HUES6 (cell line): ENCODE results near the gene ADAMTS6.

Experiments
- H3K27ac ChIP-seq: 2 replicates; pipeline ENCODE4 v1.7.0; 2013; ENCODE audit warnings: low read depth, mild to moderate bottlenecking, low read length, inconsistent platforms
- H3K27me3 ChIP-seq: 2 replicates; pipeline ENCODE4 v1.6.1; 2013; ENCODE audit warnings: low read length; ENCODE audit not compliant: control insufficient read depth, insufficient read depth
- H3K36me3 ChIP-seq: 2 replicates; pipeline ENCODE4 v1.6.1; 2013; ENCODE audit warnings: low read length; ENCODE audit not compliant: control insufficient read depth, insufficient read depth
- H3K4me1 ChIP-seq: 2 replicates; pipeline ENCODE4 v1.6.1; 2013; ENCODE audit warnings: low read length; ENCODE audit not compliant: control insufficient read depth, insufficient read depth
- H3K4me3 ChIP-seq: 2 replicates; pipeline ENCODE4 v1.5.1; 2013; ENCODE audit warnings: low read depth, low read length
- H3K9ac ChIP-seq: one replicate; pipeline ENCODE4 v1.6.1; 2013; ENCODE audit warnings: mild to moderate bottlenecking, low read length
- H3K9me3 ChIP-seq: 2 replicates; pipeline ENCODE4 v1.6.1; 2013; ENCODE audit warnings: low read depth, low read length; ENCODE audit not compliant: control insufficient read depth, insufficient read depth

Gene ADAMTS6

DNA sequence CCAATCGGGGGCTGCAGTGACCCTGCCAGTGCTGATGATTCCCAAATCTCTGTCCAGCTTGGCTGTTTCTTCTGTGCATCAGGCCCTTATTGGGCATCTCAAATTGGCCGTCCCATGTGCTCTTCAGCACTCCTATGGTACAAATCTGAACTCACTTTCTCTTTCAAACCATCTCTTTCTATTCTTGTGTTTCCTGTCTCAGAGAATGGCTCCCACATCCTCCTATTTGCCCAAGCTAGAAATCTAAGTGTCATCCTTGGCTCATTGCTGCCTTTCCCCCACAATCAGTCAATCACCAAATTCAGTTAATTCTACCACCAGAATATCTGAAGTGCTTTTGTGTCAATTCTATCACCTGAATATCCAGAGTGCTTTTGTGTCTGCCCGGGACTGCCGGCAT, 376.4 kb downstream of the ADAMTS6 start:
- no peak overlapping the region for H3K9ac ChIP-seq
- H3K9me3 ChIP-seq: no peaks in the 10 kb centered on the region

DNA sequence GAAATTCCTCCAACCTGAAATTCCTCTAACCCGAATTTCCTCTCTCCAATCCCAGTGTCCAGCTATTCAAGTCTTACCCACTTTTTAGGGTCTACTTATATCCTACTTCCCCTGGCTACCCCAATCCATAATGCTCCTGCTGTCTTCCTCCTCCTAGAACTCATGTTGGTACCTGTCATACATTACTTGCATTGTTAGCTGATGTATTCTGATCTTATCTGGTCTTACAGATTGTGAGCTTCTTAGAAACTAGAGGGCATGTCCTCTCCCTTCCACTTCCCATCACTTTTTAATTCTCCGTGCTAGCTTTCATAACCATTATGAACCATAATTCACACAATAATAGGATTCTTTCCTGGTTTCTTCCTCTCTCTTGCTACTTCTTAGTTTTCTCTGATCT, 376.9 kb downstream of the ADAMTS6 start:
- H3K27ac ChIP-seq: no peak overlapping the region
- no peaks in the 10 kb centered on the region for H3K27me3 ChIP-seq
- H3K36me3 ChIP-seq: no peaks in the 10 kb centered on the region
- H3K9ac ChIP-seq: no peak overlapping the region
- H3K4me3 ChIP-seq: no peak overlapping the region
- H3K4me1 ChIP-seq: peaks cover 16% of the 10 kb centered on the region
- H3K9me3 ChIP-seq: no peaks in the 10 kb centered on the region

More for the DNA sequence above, 376.4 kb downstream of the ADAMTS6 start:
- Histone ChIP-seq H3K27me3 (no peaks in the 10 kb centered on the region), H3K36me3 (no peaks in the 10 kb centered on the region), H3K4me3 (no peak overlapping the region), H3K27ac (no peak overlapping the region), H3K4me1 (peaks cover 16% of the 10 kb centered on the region)

DNA sequence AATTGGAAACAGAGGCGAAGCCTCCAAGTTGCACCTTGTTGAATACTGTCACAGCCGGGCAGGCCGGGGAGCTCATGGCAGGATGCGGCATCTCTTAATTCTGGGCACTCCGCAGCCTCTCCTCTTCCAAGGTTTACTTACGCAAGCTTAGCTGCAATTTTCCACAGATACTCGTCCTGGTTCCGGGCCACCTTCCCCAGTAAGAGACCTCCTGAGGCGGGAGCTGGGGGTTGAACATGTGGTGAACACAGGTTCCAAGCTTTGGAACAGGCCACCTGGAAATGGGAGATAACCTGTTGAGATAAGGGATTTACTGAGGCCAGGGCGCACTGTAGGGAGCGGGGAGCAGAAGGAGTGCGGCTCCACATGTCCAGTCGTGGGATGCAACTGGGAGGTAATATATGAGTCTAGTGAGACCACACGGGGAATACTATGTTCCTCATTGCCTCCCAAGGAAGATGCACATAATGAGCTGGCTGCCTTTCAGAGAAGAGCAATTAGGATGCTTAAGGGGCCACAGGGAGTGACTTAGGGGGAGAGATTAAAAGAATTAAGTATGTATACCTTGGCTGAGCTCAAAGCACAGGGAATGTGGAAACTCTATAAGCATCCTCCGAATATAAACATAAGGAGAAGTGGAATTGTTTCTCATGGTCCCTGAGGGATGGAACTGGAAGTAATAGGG, 377.8 kb downstream of the ADAMTS6 start:
- Histone ChIP-seq H3K4me3 (no peak overlapping the region; the same call in 1 of the 2 replicates), H3K4me1 (peaks cover 16% of the 10 kb centered on the region), H3K9ac (no peak overlapping the region), H3K27ac (peak overlapping the region; percentile 57; the same call in 1 of the 2 replicates), H3K9me3 (no peaks in the 10 kb centered on the region), H3K27me3 (no peaks in the 10 kb centered on the region), H3K36me3 (no peaks in the 10 kb centered on the region)

DNA sequence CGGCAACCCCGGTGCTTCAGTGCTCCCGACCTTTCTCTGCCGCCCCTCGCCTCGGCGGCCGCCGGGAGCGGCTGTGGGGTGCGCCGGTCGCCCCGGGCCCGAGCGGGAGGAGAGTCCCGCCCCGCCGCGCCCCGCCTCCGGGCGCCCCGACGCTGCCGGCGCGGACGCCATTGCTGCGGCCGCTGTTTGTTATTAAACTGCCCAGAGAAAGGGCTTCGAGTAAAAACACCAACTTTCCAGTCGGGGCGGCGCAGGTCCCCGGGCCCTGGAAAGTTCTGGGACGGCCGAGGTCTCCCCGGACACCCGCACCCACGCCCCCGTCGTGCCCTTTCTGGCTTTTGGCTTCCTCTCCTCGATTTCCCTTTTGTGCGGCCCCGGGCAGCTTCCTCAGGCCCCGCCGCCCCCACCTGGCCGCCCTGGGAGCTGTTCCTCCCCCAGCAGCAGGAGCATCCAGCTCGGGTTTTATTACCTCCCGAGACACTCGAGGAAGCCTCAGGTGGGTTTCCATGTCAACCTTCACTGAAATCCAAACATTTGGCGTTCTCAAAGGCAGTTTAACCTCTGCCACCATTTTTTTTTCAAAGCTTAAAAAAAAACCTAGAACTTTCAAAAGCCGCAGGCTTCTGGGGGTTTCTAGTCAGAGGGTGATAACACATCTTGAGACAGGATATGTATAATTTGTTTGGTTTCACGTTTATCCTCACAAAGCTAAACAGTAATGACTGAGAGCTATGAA, 378.6 kb downstream of the ADAMTS6 start:
- H3K27me3 ChIP-seq: no peaks in the 10 kb centered on the region
- H3K27ac ChIP-seq: peak overlapping the region; percentile 57; the same call in 1 of the 2 replicates
- H3K9me3 ChIP-seq: no peaks in the 10 kb centered on the region
- peaks cover 16% of the 10 kb centered on the region for H3K4me1 ChIP-seq
- peak overlapping the region; percentile 52 for H3K4me3 ChIP-seq
- H3K9ac ChIP-seq: peak overlapping the region; percentile 45
- no peaks in the 10 kb centered on the region for H3K36me3 ChIP-seq

DNA sequence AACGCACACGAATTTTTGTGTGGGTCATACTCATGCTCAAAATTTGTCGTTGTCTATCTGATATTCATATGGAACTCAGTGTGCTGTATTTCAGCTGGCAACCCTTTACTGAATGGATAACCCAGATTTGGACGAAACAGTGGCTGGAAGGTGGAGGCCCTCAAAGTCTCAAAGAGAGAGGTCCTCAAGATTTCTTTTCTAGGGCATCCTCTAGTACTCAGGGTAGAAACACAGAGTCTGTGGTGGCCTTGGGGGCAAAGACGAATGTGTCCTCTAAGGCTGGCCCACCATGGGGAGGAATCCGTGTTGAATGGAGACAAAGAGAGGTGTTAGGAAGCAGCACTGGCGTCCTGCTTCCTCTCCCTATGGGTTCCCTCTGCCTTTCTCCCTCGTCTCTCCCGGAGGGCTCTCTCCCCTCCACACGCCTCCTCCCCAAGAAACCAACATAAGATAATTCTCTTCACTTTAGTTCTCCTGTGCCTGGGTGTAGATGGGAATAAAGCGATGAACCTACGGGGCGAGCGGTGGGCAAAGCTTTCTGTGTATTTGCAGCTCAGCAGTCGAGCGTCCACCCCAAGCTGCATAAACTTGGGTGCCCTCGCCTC, 379.2 kb downstream of the ADAMTS6 start:
- Histone ChIP-seq H3K4me1 (peaks cover 16% of the 10 kb centered on the region), H3K27ac (no peak overlapping the region), H3K9me3 (no peaks in the 10 kb centered on the region), H3K9ac (peak overlapping the region; percentile 45), H3K27me3 (no peaks in the 10 kb centered on the region), H3K4me3 (peak overlapping the region; percentile 52), H3K36me3 (no peaks in the 10 kb centered on the region)

DNA sequence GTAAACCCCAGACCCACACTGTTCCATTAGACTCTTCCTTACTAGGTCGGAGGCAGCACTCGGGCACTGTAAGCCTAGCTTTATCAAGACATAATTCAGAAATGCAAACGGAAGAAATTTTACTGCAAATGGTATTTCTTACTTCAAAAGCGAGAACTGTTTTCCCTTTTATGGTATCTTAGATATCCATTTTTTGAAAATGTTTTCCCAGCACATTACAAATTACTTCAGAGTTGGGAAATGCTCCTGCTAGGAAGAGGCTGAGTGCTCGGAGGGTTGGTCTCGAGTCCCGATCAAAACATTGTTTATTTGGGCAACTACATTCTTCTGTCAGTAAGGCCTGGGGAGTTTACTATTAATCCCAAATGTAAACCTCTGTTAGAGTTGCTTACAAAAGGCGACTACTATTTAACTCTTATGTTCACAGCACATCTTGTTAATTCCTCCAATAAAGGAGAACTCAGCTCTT, 380.1 kb downstream of the ADAMTS6 start:
- Histone ChIP-seq H3K9ac (no peak overlapping the region), H3K9me3 (no peaks in the 10 kb centered on the region), H3K36me3 (no peaks in the 10 kb centered on the region), H3K27me3 (no peaks in the 10 kb centered on the region), H3K4me3 (no peak overlapping the region), H3K4me1 (peaks cover 16% of the 10 kb centered on the region), H3K27ac (no peak overlapping the region)

DNA sequence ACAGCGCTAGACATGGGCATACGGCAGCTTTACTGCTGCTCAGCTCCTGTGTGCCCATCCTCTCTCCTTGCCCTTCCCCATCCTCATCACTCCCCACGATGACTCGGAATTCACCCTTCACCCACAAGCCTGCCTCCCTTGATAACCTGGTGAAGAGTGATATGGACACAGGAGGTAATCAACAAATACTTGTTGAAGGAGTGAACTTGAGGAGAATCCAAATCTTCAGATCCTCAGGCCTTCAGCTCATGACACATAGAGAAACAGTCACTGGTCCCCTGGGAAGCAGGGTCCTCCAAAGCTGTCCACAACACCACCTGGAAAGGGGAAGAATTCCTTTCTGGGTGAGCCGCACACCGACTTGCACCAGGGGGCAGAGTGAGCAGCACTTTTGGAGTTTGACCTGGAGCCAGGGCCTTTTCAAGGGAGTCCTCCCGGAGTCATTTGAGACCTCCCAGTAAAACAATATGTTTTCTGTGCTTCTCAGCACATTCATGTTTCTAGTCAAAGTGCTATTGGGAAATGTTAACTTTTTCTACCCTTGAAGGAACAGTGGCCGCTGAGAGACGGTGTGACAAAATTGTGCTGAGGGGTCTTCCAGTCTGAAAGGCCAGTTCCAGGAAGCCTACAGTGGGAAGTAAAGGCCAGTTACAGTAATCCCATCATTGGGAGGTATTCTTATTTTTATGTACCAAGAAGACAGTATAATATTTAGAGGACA, 380.6 kb downstream of the ADAMTS6 start:
- Histone ChIP-seq H3K9ac (no peak overlapping the region), H3K27ac (no peak overlapping the region), H3K27me3 (no peaks in the 10 kb centered on the region), H3K4me1 (peaks cover 16% of the 10 kb centered on the region), H3K36me3 (no peaks in the 10 kb centered on the region), H3K9me3 (no peaks in the 10 kb centered on the region), H3K4me3 (no peak overlapping the region)
